ENCODE data around the gene CUEDC1. TPM values are rescaled to one million over a fixed set of nuclear protein-coding genes. Genes with fewer than 3 reads are reported as not detected.

CUEDC1 gene
- total and polyA plus RNA-seq, 2 of the 13 experiments (the other 11 are each of a cell fraction or from before 2014, with no cell fraction given) = 7.4 to 12.9 TPM

DNA sequence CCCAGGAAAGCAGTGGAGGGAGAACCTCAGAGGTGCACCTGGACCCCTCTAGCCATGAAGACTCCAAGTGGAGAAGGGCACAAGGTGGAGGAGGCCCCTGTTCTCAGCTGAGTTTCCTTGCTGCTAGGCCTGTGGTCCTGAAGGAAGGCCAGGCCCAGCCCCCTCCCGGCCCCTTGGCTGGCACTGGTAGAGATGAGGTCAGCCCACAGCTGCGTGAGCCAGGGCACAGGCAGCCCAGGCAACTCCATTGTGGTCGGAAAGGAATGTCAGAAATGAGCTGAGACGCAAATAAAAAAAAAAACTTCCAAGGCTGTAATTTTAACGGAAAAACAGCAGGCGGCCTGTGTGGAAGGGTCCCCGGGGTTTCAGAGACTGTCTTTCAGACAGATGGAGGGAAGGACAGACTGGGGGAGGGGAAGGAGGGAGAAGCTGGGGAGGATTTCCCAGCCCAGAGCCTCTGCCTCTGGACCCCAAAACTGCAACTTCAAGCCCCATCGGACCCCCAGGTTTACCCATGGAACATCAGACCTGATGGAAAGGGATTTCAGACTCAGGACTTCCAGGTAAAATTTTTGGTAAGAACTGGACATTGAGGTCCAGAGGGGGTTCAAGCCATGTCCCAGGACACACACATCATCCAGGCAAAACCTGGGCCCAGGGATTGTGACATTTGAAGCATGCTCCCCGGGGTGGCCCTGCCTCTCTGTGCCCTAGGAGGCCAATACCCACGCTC lies 79.8 kb downstream of the CUEDC1 start (continued):
- no peak for TF ChIP-seq FOSL1 (CRISPR knock-in tag; IDR thresholded peaks at IDR 0.05; ENCODE audit: borderline replicate concordance)
- TF ChIP-seq, protein P1, sequence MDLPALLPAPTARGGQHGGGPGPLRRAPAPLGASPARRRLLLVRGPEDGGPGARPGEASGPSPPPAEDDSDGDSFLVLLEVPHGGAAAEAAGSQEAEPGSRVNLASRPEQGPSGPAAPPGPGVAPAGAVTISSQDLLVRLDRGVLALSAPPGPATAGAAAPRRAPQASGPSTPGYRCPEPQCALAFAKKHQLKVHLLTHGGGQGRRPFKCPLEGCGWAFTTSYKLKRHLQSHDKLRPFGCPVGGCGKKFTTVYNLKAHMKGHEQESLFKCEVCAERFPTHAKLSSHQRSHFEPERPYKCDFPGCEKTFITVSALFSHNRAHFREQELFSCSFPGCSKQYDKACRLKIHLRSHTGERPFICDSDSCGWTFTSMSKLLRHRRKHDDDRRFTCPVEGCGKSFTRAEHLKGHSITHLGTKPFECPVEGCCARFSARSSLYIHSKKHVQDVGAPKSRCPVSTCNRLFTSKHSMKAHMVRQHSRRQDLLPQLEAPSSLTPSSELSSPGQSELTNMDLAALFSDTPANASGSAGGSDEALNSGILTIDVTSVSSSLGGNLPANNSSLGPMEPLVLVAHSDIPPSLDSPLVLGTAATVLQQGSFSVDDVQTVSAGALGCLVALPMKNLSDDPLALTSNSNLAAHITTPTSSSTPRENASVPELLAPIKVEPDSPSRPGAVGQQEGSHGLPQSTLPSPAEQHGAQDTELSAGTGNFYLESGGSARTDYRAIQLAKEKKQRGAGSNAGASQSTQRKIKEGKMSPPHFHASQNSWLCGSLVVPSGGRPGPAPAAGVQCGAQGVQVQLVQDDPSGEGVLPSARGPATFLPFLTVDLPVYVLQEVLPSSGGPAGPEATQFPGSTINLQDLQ (CRISPR knock-in tag; IDR thresholded peaks at IDR 0.05) = no peak
- no peak for TF ChIP-seq NCOR1 (IDR thresholded peaks at IDR 0.05; ENCODE audit: borderline replicate concordance, low read length)
- no peak for TF ChIP-seq ZNF891 (CRISPR knock-in tag; IDR thresholded peaks at IDR 0.05)
- TF ChIP-seq ZSCAN25 (CRISPR knock-in tag; IDR thresholded peaks at IDR 0.05) = no peak
- TF ChIP-seq, protein P2, sequence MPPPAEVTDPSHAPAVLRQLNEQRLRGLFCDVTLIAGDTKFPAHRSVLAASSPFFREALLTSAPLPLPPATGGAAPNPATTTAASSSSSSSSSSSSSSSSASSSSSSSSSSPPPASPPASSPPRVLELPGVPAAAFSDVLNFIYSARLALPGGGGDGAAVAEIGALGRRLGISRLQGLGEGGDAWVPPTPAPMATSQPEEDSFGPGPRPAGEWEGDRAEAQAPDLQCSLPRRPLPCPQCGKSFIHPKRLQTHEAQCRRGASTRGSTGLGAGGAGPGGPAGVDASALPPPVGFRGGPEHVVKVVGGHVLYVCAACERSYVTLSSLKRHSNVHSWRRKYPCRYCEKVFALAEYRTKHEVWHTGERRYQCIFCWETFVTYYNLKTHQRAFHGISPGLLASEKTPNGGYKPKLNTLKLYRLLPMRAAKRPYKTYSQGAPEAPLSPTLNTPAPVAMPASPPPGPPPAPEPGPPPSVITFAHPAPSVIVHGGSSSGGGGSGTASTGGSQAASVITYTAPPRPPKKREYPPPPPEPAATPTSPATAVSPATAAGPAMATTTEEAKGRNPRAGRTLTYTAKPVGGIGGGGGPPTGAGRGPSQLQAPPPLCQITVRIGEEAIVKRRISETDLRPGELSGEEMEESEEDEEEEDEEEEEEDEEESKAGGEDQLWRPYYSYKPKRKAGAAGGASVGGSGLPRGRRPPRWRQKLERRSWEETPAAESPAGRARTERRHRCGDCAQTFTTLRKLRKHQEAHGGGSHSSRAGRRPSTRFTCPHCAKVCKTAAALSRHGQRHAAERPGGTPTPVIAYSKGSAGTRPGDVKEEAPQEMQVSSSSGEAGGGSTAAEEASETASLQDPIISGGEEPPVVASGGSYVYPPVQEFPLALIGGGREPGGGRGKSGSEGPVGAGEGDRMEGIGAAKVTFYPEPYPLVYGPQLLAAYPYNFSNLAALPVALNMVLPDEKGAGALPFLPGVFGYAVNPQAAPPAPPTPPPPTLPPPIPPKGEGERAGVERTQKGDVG (CRISPR knock-in tag; IDR thresholded peaks at IDR 0.05; ENCODE audit: borderline replicate concordance) = no peak
- TF ChIP-seq, protein P3, sequence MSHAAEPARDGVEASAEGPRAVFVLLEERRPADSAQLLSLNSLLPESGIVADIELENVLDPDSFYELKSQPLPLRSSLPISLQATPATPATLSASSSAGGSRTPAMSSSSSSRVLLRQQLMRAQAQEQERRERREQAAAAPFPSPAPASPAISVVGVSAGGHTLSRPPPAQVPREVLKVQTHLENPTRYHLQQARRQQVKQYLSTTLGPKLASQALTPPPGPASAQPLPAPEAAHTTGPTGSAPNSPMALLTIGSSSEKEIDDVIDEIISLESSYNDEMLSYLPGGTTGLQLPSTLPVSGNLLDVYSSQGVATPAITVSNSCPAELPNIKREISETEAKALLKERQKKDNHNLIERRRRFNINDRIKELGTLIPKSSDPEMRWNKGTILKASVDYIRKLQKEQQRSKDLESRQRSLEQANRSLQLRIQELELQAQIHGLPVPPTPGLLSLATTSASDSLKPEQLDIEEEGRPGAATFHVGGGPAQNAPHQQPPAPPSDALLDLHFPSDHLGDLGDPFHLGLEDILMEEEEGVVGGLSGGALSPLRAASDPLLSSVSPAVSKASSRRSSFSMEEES (CRISPR knock-in tag; IDR thresholded peaks at IDR 0.05) = peak; percentile 26; the same call in 1 of the 2 replicates
- TF ChIP-seq SIX4 (CRISPR knock-in tag; IDR thresholded peaks at IDR 0.05) = 0 out of 2 replicates have a peak, but pooled peaks have one; percentile 15
- no peak for TF ChIP-seq WIZ (CRISPR knock-in tag; IDR thresholded peaks at IDR 0.05)
- no peak for TF ChIP-seq SOX6 (IDR thresholded peaks at IDR 0.05)
- TF ChIP-seq SOX6 (CRISPR knock-in tag; IDR thresholded peaks at IDR 0.05) = peak; percentile 55; the same call in 1 of the 2 replicates
- TF ChIP-seq FOSL2 (CRISPR knock-in tag; IDR thresholded peaks at IDR 0.05) = peak; percentile 79
- TF ChIP-seq THAP11 (CRISPR knock-in tag; IDR thresholded peaks at IDR 0.05) = 0 out of 2 replicates have a peak, but pooled peaks have one; percentile 28
- TF ChIP-seq, protein P4, sequence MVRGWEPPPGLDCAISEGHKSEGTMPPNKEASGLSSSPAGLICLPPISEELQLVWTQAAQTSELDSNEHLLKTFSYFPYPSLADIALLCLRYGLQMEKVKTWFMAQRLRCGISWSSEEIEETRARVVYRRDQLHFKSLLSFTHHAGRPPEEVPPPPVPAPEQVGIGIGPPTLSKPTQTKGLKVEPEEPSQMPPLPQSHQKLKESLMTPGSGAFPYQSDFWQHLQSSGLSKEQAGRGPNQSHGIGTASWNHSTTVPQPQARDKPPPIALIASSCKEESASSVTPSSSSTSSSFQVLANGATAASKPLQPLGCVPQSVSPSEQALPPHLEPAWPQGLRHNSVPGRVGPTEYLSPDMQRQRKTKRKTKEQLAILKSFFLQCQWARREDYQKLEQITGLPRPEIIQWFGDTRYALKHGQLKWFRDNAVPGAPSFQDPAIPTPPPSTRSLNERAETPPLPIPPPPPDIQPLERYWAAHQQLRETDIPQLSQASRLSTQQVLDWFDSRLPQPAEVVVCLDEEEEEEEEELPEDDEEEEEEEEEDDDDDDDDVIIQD (CRISPR knock-in tag; IDR thresholded peaks at IDR 0.05; ENCODE audit: low read depth) = 0 out of 2 replicates have a peak, but pooled peaks have one; percentile 32
- no peak for TF ChIP-seq TGIF2 (CRISPR knock-in tag; IDR thresholded peaks at IDR 0.05)
- no peak for TF ChIP-seq ZNF292 (CRISPR knock-in tag; IDR thresholded peaks at IDR 0.05; ENCODE audit: borderline replicate concordance, low read depth)
- TF ChIP-seq ZNF598 (CRISPR knock-in tag; IDR thresholded peaks at IDR 0.05; ENCODE audit: borderline replicate concordance) = no peak
- TF ChIP-seq ZNF720 (CRISPR knock-in tag; IDR thresholded peaks at IDR 0.05) = no peak
- TF ChIP-seq ASH2L (IDR thresholded peaks at IDR 0.05; ENCODE audit: insufficient read length, low read depth, low read length) = peak; percentile 51
- peak in 1 of 2 experiments; percentile 66; a peak in 1 of 4 replicates for TF ChIP-seq KLF16 (CRISPR knock-in tag; IDR thresholded peaks at IDR 0.05)
- TF ChIP-seq YEATS4 (CRISPR knock-in tag; IDR thresholded peaks at IDR 0.05; ENCODE audit: borderline replicate concordance) = no peak

Data from HepG2 (cell line).